MCF 10A (cell line): ENCODE results near the gene TFDP3. TPM values are rescaled to one million over a fixed set of nuclear protein-coding genes. Genes with fewer than 3 reads are reported as not detected.

Experiments
- BruUV-seq: library from RNA; stranded (reverse); fragments of 400-500 nt; replicated peaks from 2 replicates; lab custom pipeline; 2021; lab: Mats Ljungman, UMichigan
- CTCF ChIA-PET: fragments of 300-600 bp; sonication (Branson Sonifier 250); formaldehyde crosslinking; extraction: SDS; loops from one replicate; lab custom pipeline; 2021; ENCODE audit warnings: antibody characterized with exemption, inconsistent platforms; lab: Yijun Ruan, JAX
- POLR2A ChIA-PET: fragments of 300-600, 350-650 bp; sonication (Branson Sonifier 250); formaldehyde crosslinking; extraction: SDS; loops from one replicate; lab custom pipeline; 2020; ENCODE audit warnings: antibody characterized with exemption, inconsistent platforms; lab: Yijun Ruan, JAX
- DNase-seq: peaks from one replicate; pipeline ENCODE4 v3.0.0-alpha.2; 2018; ENCODE audit not compliant: unreplicated experiment
- H3K27ac Mint-ChIP-seq: one replicate; pipeline ENCODE4 v1.8.0; 2022; ENCODE audit warnings: mild to moderate bottlenecking, low read depth, mixed read lengths; ENCODE audit not compliant: unreplicated experiment
- H3K27me3 Mint-ChIP-seq: one replicate; pipeline ENCODE4 v1.8.0; 2022; ENCODE audit warnings: mixed read lengths; ENCODE audit not compliant: insufficient read depth, unreplicated experiment
- H3K36me3 Mint-ChIP-seq: one replicate; pipeline ENCODE4 v1.8.0; 2022; ENCODE audit warnings: mild to moderate bottlenecking, moderate library complexity, mixed read lengths; ENCODE audit not compliant: insufficient read depth, unreplicated experiment
- H3K4me1 Mint-ChIP-seq: one replicate; pipeline ENCODE4 v1.8.0; 2022; ENCODE audit warnings: mixed read lengths; ENCODE audit not compliant: insufficient read depth, unreplicated experiment
- H3K4me3 Mint-ChIP-seq: one replicate; pipeline ENCODE4 v1.8.0; 2022; ENCODE audit warnings: mild to moderate bottlenecking, moderate library complexity, mixed read lengths; ENCODE audit not compliant: unreplicated experiment
- H3K9me3 Mint-ChIP-seq: one replicate; pipeline ENCODE4 v1.8.0; 2022; ENCODE audit warnings: mixed read lengths; ENCODE audit not compliant: unreplicated experiment
- CTCF ChIP-seq: fragments of 200-600 bp; IDR thresholded peaks from one replicate; pipeline ENCODE4 v1.8.0; 2022; ENCODE audit warnings: antibody characterized with exemption, mild to moderate bottlenecking; ENCODE audit not compliant: unreplicated experiment
- intact Hi-C: fragments of 100-400 bp; cut with micrococcal nuclease; formaldehyde crosslinking; loops from 2 replicates; pipeline ENCODE4 v1.14.1; 2022
- total RNA-seq: library from RNA; stranded (reverse); gene quantifications from 2 replicates; pipeline ENCODE4 v1.2.3, GENCODE V29; 2022

Gene TFDP3
- total RNA-seq, 1 experiment from 2014 or later, result not detected

GRCh38 chrX:133214301-133214700 is 3.9 kb downstream of the TFDP3 start:
- Mint-ChIP-seq H3K4me3 (no peak overlapping the region), H3K27me3 (peaks cover 8% of the 10 kb centered on the region), H3K9me3 (no peaks in the 10 kb centered on the region), H3K4me1 (no peaks in the 10 kb centered on the region), H3K27ac (no peak overlapping the region), H3K36me3 (no peaks in the 10 kb centered on the region)
- intact Hi-C loops, result no loop called here
- ChIA-PET CTCF (interaction anchor here (0.7 to 1.2 kb wide), 3 partner anchors 29 to 208 kb away, joined by 3 read pairs; no protein-coding TSS in a partner anchor), POLR2A (interaction anchor here (0.8 kb wide), 1 partner anchor 11 kb away, joined by 3 read pairs; no protein-coding TSS in a partner anchor)
- TF ChIP-seq CTCF, result no peak
- DNase-seq, result no peak
- no TSS peak for BruUV-seq

- POLR2A ChIA-PET, result no interaction called here
- Mint-ChIP-seq H3K4me1 (no peaks in the 10 kb centered on the region), H3K27ac (no peak overlapping the region), H3K27me3 (no peaks in the 10 kb centered on the region), H3K9me3 (no peaks in the 10 kb centered on the region), H3K4me3 (no peak overlapping the region), H3K36me3 (no peaks in the 10 kb centered on the region)
- CTCF ChIA-PET, result no interaction called here
- intact Hi-C loops, result no loop called here
- no peak for DNase-seq
- no peak for TF ChIP-seq CTCF
- BruUV-seq, result no TSS peak
Observed at GRCh38 chrX:133213117-133213516, 5.0 kb downstream of the TFDP3 start.

GRCh38 chrX:133207751-133208150 is 10.4 kb downstream of the TFDP3 start:
- no peaks in the 10 kb centered on the region for H3K36me3 Mint-ChIP-seq
- H3K4me1 Mint-ChIP-seq, result no peaks in the 10 kb centered on the region
- intact Hi-C loops, result no loop called here
- ChIA-PET CTCF (no interaction called here), POLR2A (no interaction called here)
- TF ChIP-seq CTCF, result no peak
- no peak for DNase-seq
- H3K27ac Mint-ChIP-seq, result no peak overlapping the region
- H3K4me3 Mint-ChIP-seq, result no peak overlapping the region
- H3K27me3 Mint-ChIP-seq, result peaks cover 21% of the 10 kb centered on the region
- no peaks in the 10 kb centered on the region for H3K9me3 Mint-ChIP-seq
- BruUV-seq, result no TSS peak

- CTCF ChIA-PET, result no interaction called here
- no peak overlapping the region for H3K4me3 Mint-ChIP-seq
Observed at GRCh38 chrX:133191739-133192039, 26.5 kb downstream of the TFDP3 start.

More at GRCh38 chrX:133191739-133192039, 26.5 kb downstream of the TFDP3 start:
- no TSS peak for BruUV-seq
- H3K4me1 Mint-ChIP-seq, result no peaks in the 10 kb centered on the region
- intact Hi-C loops, result no loop called here
- no peak for DNase-seq
- no peak overlapping the region for H3K27ac Mint-ChIP-seq
- H3K36me3 Mint-ChIP-seq, result no peaks in the 10 kb centered on the region
- H3K27me3 Mint-ChIP-seq, result peaks cover 41% of the 10 kb centered on the region
- POLR2A ChIA-PET, result no interaction called here
- H3K9me3 Mint-ChIP-seq, result no peaks in the 10 kb centered on the region
- TF ChIP-seq CTCF, result no peak
